ENCODE measurements around the gene TMEM38B.

The TMEM38B gene

GRCh38 chr9:105673850-105674387, 20.4 kb upstream of the TMEM38B start:
- H3K36me3 ChIP-seq (ENCODE audit: insufficient read depth, insufficient read length, low read length), result no peaks in the 10 kb centered on the region
- no peak overlapping the region for H3K9ac ChIP-seq (ENCODE audit: insufficient read length, low read depth)
- H3K4me3 ChIP-seq (ENCODE audit: insufficient read length, low read depth), result no peak overlapping the region
- H3K4me1 ChIP-seq (ENCODE audit: insufficient read depth, insufficient read length), result no peaks in the 10 kb centered on the region
- no peaks in the 10 kb centered on the region for H3K9me3 ChIP-seq (ENCODE audit: insufficient read depth, low read length)
- no peak for DNase-seq (ENCODE audit: low read depth, low spot score)
- H3K27me3 ChIP-seq (ENCODE audit: insufficient read depth, insufficient read length), result no peaks in the 10 kb centered on the region
- TF ChIP-seq YY1 (IDR thresholded peaks at IDR 0.05; ENCODE audit: insufficient read depth, insufficient read length) (no peak), ZNF274 (IDR thresholded peaks at IDR 0.05; ENCODE audit: low read depth, low read length) (no peak), SUZ12 (IDR thresholded peaks at IDR 0.05; ENCODE audit: extremely low read depth, insufficient read depth, insufficient read length) (no peak)

DNA sequence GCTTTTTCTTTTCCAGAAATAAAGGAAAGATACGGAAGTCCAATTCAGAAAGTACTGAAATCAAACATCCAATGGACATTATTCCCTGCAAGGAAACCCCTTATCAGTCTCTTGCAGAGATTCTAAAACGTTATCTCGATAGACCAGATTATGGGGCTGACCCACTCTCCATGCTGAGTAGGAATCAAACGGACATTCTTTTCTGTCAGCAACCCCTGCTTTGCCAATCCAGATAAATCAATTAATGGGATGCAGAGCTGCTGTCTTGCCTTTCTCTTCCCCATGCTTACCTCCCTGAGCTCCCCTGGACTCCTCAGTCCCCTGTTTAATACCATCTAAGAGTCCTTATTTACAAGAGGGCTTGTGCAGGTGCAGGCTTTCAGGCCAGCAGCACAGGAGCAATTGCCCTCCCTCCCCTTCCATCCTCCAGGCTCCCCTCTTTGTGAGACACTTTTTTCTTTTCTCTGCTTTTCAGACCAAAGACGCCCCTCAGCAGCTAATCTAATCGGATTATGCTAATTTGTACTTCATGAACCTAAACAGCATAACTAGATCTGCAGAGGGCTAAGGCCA, 17.9 kb upstream of the TMEM38B start:
- H3K4me1 ChIP-seq (ENCODE audit: insufficient read depth, insufficient read length), result no peaks in the 10 kb centered on the region
- H3K4me3 ChIP-seq (ENCODE audit: insufficient read length, low read depth), result no peak overlapping the region
- TF ChIP-seq SUZ12 (IDR thresholded peaks at IDR 0.05; ENCODE audit: extremely low read depth, insufficient read depth, insufficient read length) (no peak), YY1 (IDR thresholded peaks at IDR 0.05; ENCODE audit: insufficient read depth, insufficient read length) (no peak), ZNF274 (IDR thresholded peaks at IDR 0.05; ENCODE audit: low read depth, low read length) (no peak)
- no peak for DNase-seq (ENCODE audit: low read depth, low spot score)
- H3K9me3 ChIP-seq (ENCODE audit: insufficient read depth, low read length), result no peaks in the 10 kb centered on the region
- H3K27me3 ChIP-seq (ENCODE audit: insufficient read depth, insufficient read length), result no peaks in the 10 kb centered on the region
- H3K9ac ChIP-seq (ENCODE audit: insufficient read length, low read depth), result no peak overlapping the region
- H3K36me3 ChIP-seq (ENCODE audit: insufficient read depth, insufficient read length, low read length), result no peaks in the 10 kb centered on the region

DNA sequence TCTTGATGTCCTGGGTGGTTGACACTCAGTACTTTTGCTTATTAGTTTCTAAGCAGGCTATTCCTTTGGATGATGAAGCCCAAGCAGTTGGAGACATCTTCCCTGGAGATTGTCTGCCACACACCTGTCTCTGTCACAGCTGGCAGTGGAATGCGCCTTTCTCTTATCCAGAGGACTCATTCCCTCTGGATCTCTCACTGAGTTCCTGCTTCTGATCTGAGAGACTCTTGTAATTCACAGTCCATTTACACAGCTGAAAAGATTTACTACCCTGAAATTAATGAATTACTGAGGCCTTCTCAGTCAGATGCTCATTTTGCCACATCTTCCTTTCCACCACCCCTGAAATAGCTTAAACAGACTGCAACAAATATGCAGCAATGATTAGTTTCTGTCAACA, 16.2 kb upstream of the TMEM38B start:
- TF ChIP-seq YY1 (IDR thresholded peaks at IDR 0.05; ENCODE audit: insufficient read depth, insufficient read length), result no peak
- no peak for TF ChIP-seq ZNF274 (IDR thresholded peaks at IDR 0.05; ENCODE audit: low read depth, low read length)
- no peak for TF ChIP-seq SUZ12 (IDR thresholded peaks at IDR 0.05; ENCODE audit: extremely low read depth, insufficient read depth, insufficient read length)
- no peak for DNase-seq (ENCODE audit: low read depth, low spot score)
- H3K4me1 ChIP-seq (ENCODE audit: insufficient read depth, insufficient read length), result no peaks in the 10 kb centered on the region
- no peak overlapping the region for H3K9ac ChIP-seq (ENCODE audit: insufficient read length, low read depth)
- H3K4me3 ChIP-seq (ENCODE audit: insufficient read length, low read depth), result no peak overlapping the region
- no peaks in the 10 kb centered on the region for H3K9me3 ChIP-seq (ENCODE audit: insufficient read depth, low read length)
- H3K36me3 ChIP-seq (ENCODE audit: insufficient read depth, insufficient read length, low read length), result no peaks in the 10 kb centered on the region
- H3K27me3 ChIP-seq (ENCODE audit: insufficient read depth, insufficient read length), result no peaks in the 10 kb centered on the region

DNA sequence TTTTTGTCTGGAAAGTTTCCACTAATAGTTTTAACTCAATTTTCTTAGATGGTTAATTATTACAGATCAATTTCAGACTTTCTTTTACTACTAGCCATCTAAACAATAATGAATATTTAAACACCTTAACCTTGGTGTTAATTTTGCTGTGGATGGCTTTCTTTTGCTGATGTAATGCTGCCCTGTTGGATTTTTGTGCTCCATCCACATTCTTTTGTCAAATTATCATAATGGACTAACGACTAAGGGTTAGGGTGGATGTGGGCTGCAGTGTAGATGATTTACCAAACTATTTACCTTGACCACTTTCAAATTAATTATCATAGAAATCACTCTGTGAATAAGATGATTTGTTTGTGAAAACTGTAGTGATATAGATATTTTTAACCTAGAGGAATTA, 15.6 kb upstream of the TMEM38B start:
- H3K27me3 ChIP-seq (ENCODE audit: insufficient read depth, insufficient read length), result no peaks in the 10 kb centered on the region
- H3K4me3 ChIP-seq (ENCODE audit: insufficient read length, low read depth), result no peak overlapping the region
- H3K4me1 ChIP-seq (ENCODE audit: insufficient read depth, insufficient read length), result no peaks in the 10 kb centered on the region
- DNase-seq (ENCODE audit: low read depth, low spot score), result no peak
- H3K9ac ChIP-seq (ENCODE audit: insufficient read length, low read depth), result no peak overlapping the region
- TF ChIP-seq ZNF274 (IDR thresholded peaks at IDR 0.05; ENCODE audit: low read depth, low read length) (no peak), SUZ12 (IDR thresholded peaks at IDR 0.05; ENCODE audit: extremely low read depth, insufficient read depth, insufficient read length) (no peak), YY1 (IDR thresholded peaks at IDR 0.05; ENCODE audit: insufficient read depth, insufficient read length) (no peak)
- H3K9me3 ChIP-seq (ENCODE audit: insufficient read depth, low read length), result no peaks in the 10 kb centered on the region
- no peaks in the 10 kb centered on the region for H3K36me3 ChIP-seq (ENCODE audit: insufficient read depth, insufficient read length, low read length)

DNA sequence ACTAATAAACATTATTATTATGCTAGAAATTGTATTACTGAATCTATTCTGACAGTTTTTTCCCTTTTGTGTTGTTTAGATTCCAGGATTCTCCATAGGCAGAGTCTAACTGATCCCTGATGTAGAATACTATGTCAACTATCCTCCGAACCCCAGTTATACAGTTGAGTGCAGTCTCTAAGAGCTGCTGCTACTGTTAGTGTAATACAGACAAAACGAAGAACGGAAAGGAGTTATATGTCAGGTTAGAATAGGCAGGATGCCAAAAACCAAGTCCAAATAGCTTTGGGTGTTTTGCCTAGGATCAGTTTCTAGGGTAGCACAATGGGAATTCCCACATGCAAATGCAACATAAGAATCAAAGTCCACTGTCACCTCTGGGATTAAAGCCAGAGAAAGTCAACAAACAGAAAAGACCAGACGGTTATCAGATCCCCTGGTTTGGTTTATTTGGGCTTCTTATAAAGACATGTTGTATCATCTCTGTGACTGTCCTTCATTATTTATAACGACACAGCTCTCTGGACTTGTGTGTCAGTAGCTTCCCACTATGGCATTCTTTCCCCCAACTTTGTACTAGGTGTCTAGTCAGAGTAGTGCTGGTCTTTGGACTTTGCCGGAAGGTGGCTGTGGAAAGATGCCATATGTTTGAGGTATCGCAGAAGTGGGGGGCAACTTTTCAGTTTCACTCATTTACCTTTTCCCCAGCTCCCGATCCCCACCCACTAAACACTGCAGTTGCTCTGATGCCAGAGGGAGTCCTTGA, 14.9 kb upstream of the TMEM38B start:
- TF ChIP-seq ZNF274 (IDR thresholded peaks at IDR 0.05; ENCODE audit: low read depth, low read length) (no peak), SUZ12 (IDR thresholded peaks at IDR 0.05; ENCODE audit: extremely low read depth, insufficient read depth, insufficient read length) (no peak), YY1 (IDR thresholded peaks at IDR 0.05; ENCODE audit: insufficient read depth, insufficient read length) (no peak)
- H3K4me1 ChIP-seq (ENCODE audit: insufficient read depth, insufficient read length), result no peaks in the 10 kb centered on the region

GRCh38 chr9:105681313-105681712, 13.0 kb upstream of the TMEM38B start:
- Histone ChIP-seq H3K36me3 (ENCODE audit: insufficient read depth, insufficient read length, low read length) (no peaks in the 10 kb centered on the region), H3K4me3 (ENCODE audit: insufficient read length, low read depth) (no peak overlapping the region)
- TF ChIP-seq YY1 (IDR thresholded peaks at IDR 0.05; ENCODE audit: insufficient read depth, insufficient read length) (no peak), ZNF274 (IDR thresholded peaks at IDR 0.05; ENCODE audit: low read depth, low read length) (no peak), SUZ12 (IDR thresholded peaks at IDR 0.05; ENCODE audit: extremely low read depth, insufficient read depth, insufficient read length) (no peak)

More for the DNA sequence above, 14.9 kb upstream of the TMEM38B start:
- Histone ChIP-seq H3K9ac (ENCODE audit: insufficient read length, low read depth) (no peak overlapping the region), H3K9me3 (ENCODE audit: insufficient read depth, low read length) (no peaks in the 10 kb centered on the region), H3K36me3 (ENCODE audit: insufficient read depth, insufficient read length, low read length) (no peaks in the 10 kb centered on the region), H3K27me3 (ENCODE audit: insufficient read depth, insufficient read length) (no peaks in the 10 kb centered on the region), H3K4me3 (ENCODE audit: insufficient read length, low read depth) (no peak overlapping the region)
- DNase-seq (ENCODE audit: low read depth, low spot score), result no peak

GRCh38 chr9:105681724-105682123, 12.6 kb upstream of the TMEM38B start:
- H3K36me3 ChIP-seq (ENCODE audit: insufficient read depth, insufficient read length, low read length), result no peaks in the 10 kb centered on the region
- TF ChIP-seq SUZ12 (IDR thresholded peaks at IDR 0.05; ENCODE audit: extremely low read depth, insufficient read depth, insufficient read length), result no peak
- TF ChIP-seq ZNF274 (IDR thresholded peaks at IDR 0.05; ENCODE audit: low read depth, low read length), result no peak
- TF ChIP-seq YY1 (IDR thresholded peaks at IDR 0.05; ENCODE audit: insufficient read depth, insufficient read length), result no peak
- H3K4me3 ChIP-seq (ENCODE audit: insufficient read length, low read depth), result no peak overlapping the region
- no peaks in the 10 kb centered on the region for H3K9me3 ChIP-seq (ENCODE audit: insufficient read depth, low read length)
- DNase-seq (ENCODE audit: low read depth, low spot score), result no peak
- no peaks in the 10 kb centered on the region for H3K4me1 ChIP-seq (ENCODE audit: insufficient read depth, insufficient read length)
- no peak overlapping the region for H3K9ac ChIP-seq (ENCODE audit: insufficient read length, low read depth)
- no peaks in the 10 kb centered on the region for H3K27me3 ChIP-seq (ENCODE audit: insufficient read depth, insufficient read length)

More at GRCh38 chr9:105681313-105681712, 13.0 kb upstream of the TMEM38B start:
- H3K4me1 ChIP-seq (ENCODE audit: insufficient read depth, insufficient read length), result no peaks in the 10 kb centered on the region
- H3K9me3 ChIP-seq (ENCODE audit: insufficient read depth, low read length), result no peaks in the 10 kb centered on the region
- DNase-seq (ENCODE audit: low read depth, low spot score), result no peak
- H3K27me3 ChIP-seq (ENCODE audit: insufficient read depth, insufficient read length), result no peaks in the 10 kb centered on the region
- no peak overlapping the region for H3K9ac ChIP-seq (ENCODE audit: insufficient read length, low read depth)

Measured in NT2/D1 (cell line).